IMR-90 (cell line): ENCODE measurements around the gene PHIP. TPM values are rescaled to one million over a fixed set of nuclear protein-coding genes. Genes with fewer than 3 reads are reported as not detected.

Experiments used
- ATAC-seq: fragments of 200-7000 bp; cut with Tn5 transposase; 2 replicates; pipeline ENCODE4 v1.9.1; 2020; ENCODE audit warnings: low read depth, mild to moderate bottlenecking, moderate library complexity
- BruUV-seq: library from RNA; stranded (reverse); fragments of 400-500 nt; replicated peaks from 2 replicates; lab custom pipeline; 2021; lab: Mats Ljungman, UMichigan
- CTCF ChIA-PET: fragments of 300-600 bp; formaldehyde crosslinking; extraction: SDS; loops from one replicate; lab custom pipeline; 2021; ENCODE audit warnings: antibody characterized with exemption; lab: Yijun Ruan, JAX
- POLR2A ChIA-PET: fragments of 300-600 bp; sonication (Branson Sonifier 250); formaldehyde crosslinking; loops from one replicate; lab custom pipeline; 2022; ENCODE audit warnings: antibody characterized with exemption; ENCODE audit not compliant: unreplicated experiment; lab: Charles Lee
- DNase-seq: peaks from one replicate; pipeline ENCODE4 v3.0.0; 2013
- H2AFZ ChIP-seq: replicated peaks from 2 replicates; pipeline ENCODE3; 2013; ENCODE audit warnings: low read length, mild to moderate bottlenecking; ENCODE audit not compliant: poor library complexity
- H2AK5ac ChIP-seq: 2 replicates; pipeline ENCODE4 v1.6.1; 2013; ENCODE audit warnings: low read depth, low read length, inconsistent platforms
- H2AK9ac ChIP-seq: replicated peaks from 2 replicates; pipeline ENCODE3; 2013; ENCODE audit warnings: mild to moderate bottlenecking, low read depth, low read length, moderate library complexity; ENCODE audit not compliant: poor library complexity
- H2BK120ac ChIP-seq: 2 replicates; pipeline ENCODE4 v1.6.1; 2013; ENCODE audit warnings: low read depth, low read length, inconsistent platforms
- H2BK15ac ChIP-seq: 3 replicates; pipeline ENCODE4 v1.6.1; 2013; ENCODE audit warnings: low read depth, low read length, inconsistent platforms
- H2BK20ac ChIP-seq: 2 replicates; pipeline ENCODE4 v1.6.1; 2013; ENCODE audit warnings: low read depth, mild to moderate bottlenecking, inconsistent platforms, low read length, moderate library complexity
- H2BK5ac ChIP-seq: 2 replicates; pipeline ENCODE4 v1.6.1; 2013; ENCODE audit warnings: mild to moderate bottlenecking, low read depth, low read length, inconsistent platforms; ENCODE audit not compliant: poor library complexity, severe bottlenecking
- H3K14ac ChIP-seq: replicated peaks from 2 replicates; pipeline ENCODE4 v1.6.1; 2013; ENCODE audit warnings: low read depth, low read length, inconsistent platforms
- H3K18ac ChIP-seq: 2 replicates; pipeline ENCODE4 v1.6.1; 2013; ENCODE audit warnings: low read depth, low read length, control low read depth
- H3K23ac ChIP-seq: 2 replicates; pipeline ENCODE4 v1.6.1; 2013; ENCODE audit warnings: low read depth, low read length, inconsistent platforms
- H3K27ac ChIP-seq: 2 replicates; pipeline ENCODE4 v1.5.1; 2013; ENCODE audit warnings: mild to moderate bottlenecking, control low read depth, low read length; ENCODE audit not compliant: insufficient read depth
- H3K27me3 ChIP-seq: 2 replicates; pipeline ENCODE4 v1.6.1; 2013; ENCODE audit warnings: low read length; ENCODE audit not compliant: control insufficient read depth, insufficient read depth
- H3K36me3 ChIP-seq: 2 replicates; pipeline ENCODE4 v1.6.1; 2013; ENCODE audit warnings: low read length, mixed read lengths; ENCODE audit not compliant: control insufficient read depth, insufficient read depth
- H3K4ac ChIP-seq: 2 replicates; pipeline ENCODE4 v1.6.1; 2013; ENCODE audit warnings: low read depth, low read length, inconsistent platforms
- H3K4me1 ChIP-seq: 2 replicates; pipeline ENCODE4 v1.6.1; 2013; ENCODE audit warnings: low read length, mixed read lengths; ENCODE audit not compliant: control insufficient read depth, insufficient read depth
- H3K4me2 ChIP-seq: 2 replicates; pipeline ENCODE4 v1.6.1; 2013; ENCODE audit warnings: low read depth, mild to moderate bottlenecking, control low read depth, low read length, moderate library complexity
- H3K4me3 ChIP-seq: 2 replicates; pipeline ENCODE4 v1.5.1; 2013; ENCODE audit warnings: low read depth, mild to moderate bottlenecking, control low read depth, low read length, moderate library complexity; ENCODE audit not compliant: insufficient read depth
- H3K56ac ChIP-seq: 2 replicates; pipeline ENCODE4 v1.6.1; 2013; ENCODE audit warnings: low read length, inconsistent platforms; ENCODE audit not compliant: insufficient read depth; ENCODE audit errors: extremely low read depth
- H3K79me1 ChIP-seq, 2 experiments: 2 replicates each; pipeline ENCODE4 v1.6.1; 2013; ENCODE audit warnings: low read length in 2 of 2, inconsistent platforms in 1 of 2, low read depth in 1 of 2
- H3K9ac ChIP-seq: 2 replicates; pipeline ENCODE4 v1.6.1; 2013; ENCODE audit warnings: low read depth, low read length, control low read depth
- H3K9me1 ChIP-seq: 2 replicates; pipeline ENCODE4 v1.6.1; 2013; ENCODE audit warnings: low read length, inconsistent platforms; ENCODE audit not compliant: insufficient read depth
- H3K9me3 ChIP-seq: 2 replicates; pipeline ENCODE4 v1.6.1; 2013; ENCODE audit warnings: low read length; ENCODE audit not compliant: control insufficient read depth, insufficient read depth
- H4K20me1 ChIP-seq: 2 replicates; pipeline ENCODE4 v1.6.1; 2013; ENCODE audit warnings: low read length, inconsistent platforms; ENCODE audit not compliant: insufficient read depth
- H4K5ac ChIP-seq: 2 replicates; pipeline ENCODE4 v1.6.1; 2013; ENCODE audit warnings: mild to moderate bottlenecking, low read depth, low read length, control low read depth
- H4K8ac ChIP-seq, 2 experiments: 2 replicates each; pipeline ENCODE4 v1.6.1; 2013; ENCODE audit warnings: low read depth in 2 of 2, low read length in 2 of 2, control low read depth in 1 of 2, inconsistent platforms in 1 of 2
- H4K91ac ChIP-seq: 2 replicates; pipeline ENCODE4 v1.6.1; 2013; ENCODE audit warnings: low read depth, low read length, inconsistent platforms; ENCODE audit not compliant: insufficient read depth
- FOS ChIP-seq: fragments of 150-350 bp; IDR thresholded peaks from 2 replicates; pipeline ENCODE4 v1.6.1; 2016; ENCODE audit warnings: low read depth, low read length
- WGBS, 2 experiments: methylation state at CpG; one replicate each; pipeline versions ENCODE4 v1.1.5 to v1.1.7; 2013; ENCODE audit warnings: missing lambda C conversion rate in 2 of 2; ENCODE audit not compliant: insufficient read length in 1 of 2; ENCODE audit errors: extremely low coverage in 2 of 2; 5-methylcytosine and 5-hydroxymethylcytosine counted together
- dilution Hi-C: fragments of 300-500 bp; cut with HindIII; formaldehyde crosslinking; loops from one replicate; pipeline ENCODE4 v1.14.3; 2018; ENCODE audit warnings: low sequenced_read_pairs; ENCODE audit not compliant: unreplicated experiment
- in situ Hi-C: fragments of 300-500 bp; cut with MboI; formaldehyde crosslinking; loops from 3 replicates; pipeline ENCODE4 v1.14.3; 2019; ENCODE audit warnings: low sequenced_read_pairs, inconsistent platforms, mixed read lengths
- intact Hi-C: fragments of 100-400 bp; cut with micrococcal nuclease; formaldehyde crosslinking; loops from 2 replicates; pipeline ENCODE4 v1.10.0; 2022
- polyA plus RNA-seq, 3 experiments: library from polyadenylated mRNA; depleted of rRNA; stranded (reverse); fragments of >200 nt; gene quantifications; 2 replicates each; pipeline ENCODE4 v1.2.3, GENCODE V29; 2012; ENCODE audit warnings: low replicate concordance in 1 of 3
- total RNA-seq: library from RNA; depleted of rRNA; stranded (reverse); fragments of >200 nt; gene quantifications from 2 replicates; pipeline ENCODE4 v1.2.3, GENCODE V29; 2012
- TF ChIP-seq, protein P1 (sequence below): fragments of 150-350 bp; IDR thresholded peaks from 2 replicates; pipeline ENCODE4 v1.6.1; 2016; ENCODE audit warnings: low read depth, mild to moderate bottlenecking, low read length, moderate library complexity, borderline replicate concordance

PHIP gene
- total and polyA plus RNA-seq, 2 of the 4 experiments (the other 2 are of a cell fraction): 3.4 to 20.4 TPM

DNA sequence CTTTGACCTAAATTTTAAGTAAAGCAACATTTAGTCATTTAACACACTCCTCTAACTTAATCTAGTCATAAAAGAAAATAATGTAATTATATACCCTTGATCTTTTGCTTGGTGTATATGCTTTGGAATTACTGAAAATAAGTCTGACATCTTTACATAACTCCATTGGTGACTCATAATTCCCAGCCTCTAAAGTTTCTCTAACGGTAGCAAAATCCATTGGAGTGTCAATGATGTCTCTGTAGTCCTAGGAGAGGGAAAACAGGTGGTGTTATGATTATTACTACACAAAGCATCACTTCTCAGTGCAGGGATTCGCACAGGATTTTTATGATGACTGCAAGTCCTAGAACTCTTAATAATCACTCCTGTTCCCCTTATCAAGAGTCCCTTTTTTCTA, 130.5 kb downstream of the PHIP start:
- peak; percentile 62 for DNase-seq
- H3K4me2 ChIP-seq: peak overlapping the region; percentile 53; the same call in 1 of the 2 replicates
- dilution Hi-C loops: no loop called here

More for the DNA sequence above, 130.5 kb downstream of the PHIP start:
- Histone ChIP-seq H2BK120ac (no peak overlapping the region), H3K14ac (no peak overlapping the region), H3K4me1 (no peaks in the 10 kb centered on the region), H3K4ac (no peak overlapping the region), H3K36me3 (peaks cover 17% of the 10 kb centered on the region), H3K9me1 (no peaks in the 10 kb centered on the region), H3K56ac (no peak overlapping the region), H3K9me3 (peaks cover 9% of the 10 kb centered on the region), H3K23ac (no peak overlapping the region), H3K27me3 (no peaks in the 10 kb centered on the region), H3K27ac (no peak overlapping the region), H4K8ac (no peak overlapping the region), H3K4me3 (peak overlapping the region; percentile 14; the same call in 1 of the 2 replicates), H2BK15ac (no peak overlapping the region), H2AK5ac (no peak overlapping the region), H3K18ac (no peak overlapping the region), H3K9ac (no peak overlapping the region), H2BK5ac (no peak overlapping the region), H4K91ac (no peak overlapping the region), H4K5ac (no peak overlapping the region), H2AFZ (no peak overlapping the region), H4K20me1 (no peaks in the 10 kb centered on the region), H2BK20ac (no peak overlapping the region), H3K79me1 (no peaks in the 10 kb centered on the region; a peak in 1 of 4 replicates), H2AK9ac (no peak overlapping the region)
- intact Hi-C loops: loop anchor here (5.0 kb wide), 1 partner anchor 130 kb away; the partner anchor contains the start of gene PHIP
- ChIA-PET CTCF (no interaction called here), POLR2A (no interaction called here)
- WGBS, 2 experiments: no CpG with 5 or more reads among the region's 2 CpGs
- in situ Hi-C loops: no loop called here
- no TSS peak for BruUV-seq
- ATAC-seq: peak; percentile 75
- 0 out of 2 replicates have a peak, but pooled peaks have one; percentile 19 for TF ChIP-seq FOS
- TF ChIP-seq, protein P1, sequence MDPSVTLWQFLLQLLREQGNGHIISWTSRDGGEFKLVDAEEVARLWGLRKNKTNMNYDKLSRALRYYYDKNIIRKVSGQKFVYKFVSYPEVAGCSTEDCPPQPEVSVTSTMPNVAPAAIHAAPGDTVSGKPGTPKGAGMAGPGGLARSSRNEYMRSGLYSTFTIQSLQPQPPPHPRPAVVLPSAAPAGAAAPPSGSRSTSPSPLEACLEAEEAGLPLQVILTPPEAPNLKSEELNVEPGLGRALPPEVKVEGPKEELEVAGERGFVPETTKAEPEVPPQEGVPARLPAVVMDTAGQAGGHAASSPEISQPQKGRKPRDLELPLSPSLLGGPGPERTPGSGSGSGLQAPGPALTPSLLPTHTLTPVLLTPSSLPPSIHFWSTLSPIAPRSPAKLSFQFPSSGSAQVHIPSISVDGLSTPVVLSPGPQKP: no peak
